DND-41 (cell line): ENCODE measurements around the gene EMSY.

Experiments
- EZH2 ChIP-seq: IDR thresholded peaks from 3 replicates; pipeline ENCODE4 v1.6.1; 2012; ENCODE audit warnings: borderline replicate concordance, low read depth, mild to moderate bottlenecking, moderate library complexity, low read length, inconsistent platforms; ENCODE audit not compliant: severe bottlenecking
- TF ChIP-seq, protein P1 (sequence below): IDR thresholded peaks from 2 replicates; pipeline ENCODE4 v1.5.1; 2012; ENCODE audit warnings: borderline replicate concordance, low read length, moderate library complexity, mild to moderate bottlenecking; ENCODE audit not compliant: poor library complexity, severe bottlenecking; ENCODE audit errors: extremely low read depth

DNA sequence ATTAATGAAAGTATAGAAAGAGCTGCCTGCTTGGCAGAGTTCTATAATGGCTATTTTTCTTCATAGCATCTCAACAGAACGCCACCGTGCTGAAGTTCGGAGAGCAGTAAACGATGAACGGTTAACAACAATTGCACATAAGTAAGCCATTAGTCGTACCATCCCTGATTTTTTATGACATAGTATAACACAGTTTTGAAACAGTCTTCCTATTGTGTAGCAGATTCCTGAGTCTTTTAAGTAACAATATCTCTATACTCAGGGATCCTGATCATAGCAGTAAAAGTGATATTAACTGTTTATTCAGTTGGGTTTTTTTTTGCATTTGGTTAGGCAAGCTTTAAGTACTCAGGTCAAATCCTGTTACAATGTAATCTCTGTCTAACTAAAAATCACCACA is 8.4 kb downstream of the EMSY start:
- TF ChIP-seq, protein P1, sequence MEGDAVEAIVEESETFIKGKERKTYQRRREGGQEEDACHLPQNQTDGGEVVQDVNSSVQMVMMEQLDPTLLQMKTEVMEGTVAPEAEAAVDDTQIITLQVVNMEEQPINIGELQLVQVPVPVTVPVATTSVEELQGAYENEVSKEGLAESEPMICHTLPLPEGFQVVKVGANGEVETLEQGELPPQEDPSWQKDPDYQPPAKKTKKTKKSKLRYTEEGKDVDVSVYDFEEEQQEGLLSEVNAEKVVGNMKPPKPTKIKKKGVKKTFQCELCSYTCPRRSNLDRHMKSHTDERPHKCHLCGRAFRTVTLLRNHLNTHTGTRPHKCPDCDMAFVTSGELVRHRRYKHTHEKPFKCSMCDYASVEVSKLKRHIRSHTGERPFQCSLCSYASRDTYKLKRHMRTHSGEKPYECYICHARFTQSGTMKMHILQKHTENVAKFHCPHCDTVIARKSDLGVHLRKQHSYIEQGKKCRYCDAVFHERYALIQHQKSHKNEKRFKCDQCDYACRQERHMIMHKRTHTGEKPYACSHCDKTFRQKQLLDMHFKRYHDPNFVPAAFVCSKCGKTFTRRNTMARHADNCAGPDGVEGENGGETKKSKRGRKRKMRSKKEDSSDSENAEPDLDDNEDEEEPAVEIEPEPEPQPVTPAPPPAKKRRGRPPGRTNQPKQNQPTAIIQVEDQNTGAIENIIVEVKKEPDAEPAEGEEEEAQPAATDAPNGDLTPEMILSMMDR = no peak
- TF ChIP-seq EZH2 = no peak
